Heart left ventricle (tissue), 16 donors: ENCODE measurements around the gene ATXN7L1. TPM values are rescaled to one million over a fixed set of nuclear protein-coding genes. Genes with fewer than 3 reads are reported as not detected.

ENCODE experiments used
- ATAC-seq, 4 donors: fragments of 200-7000 bp; cut with Tn5 transposase; one replicate each; pipeline ENCODE4 v1.9.1; 2020 to 2022; ENCODE audit warnings: moderate library complexity in 4 of 4, mild to moderate bottlenecking in 3 of 4, moderate number of reproducible peaks in 1 of 4
- DNase-seq, 5 donors: peaks; one replicate each; pipeline ENCODE4 v3.0.0-alpha.2; 2020
- H3K27ac ChIP-seq, 12 donors: fragments of 200-600 bp; sonication (generic) in 4 of 12; one replicate each; pipeline versions ENCODE4 v1.5.0 to v1.8.0; 2016 to 2022; ENCODE audit warnings: mild to moderate bottlenecking in 2 of 12
- H3K27me3 ChIP-seq, 9 donors: fragments of 200-600 bp; sonication (generic) in 2 of 9; one replicate each; pipeline versions ENCODE4 v1.5.1 to v1.8.0; 2016 to 2022; ENCODE audit warnings: mild to moderate bottlenecking in 3 of 9
- H3K36me3 ChIP-seq, 9 donors: fragments of 200-600 bp; sonication (generic) in 2 of 9; one replicate each; pipeline versions ENCODE4 v1.5.0 to v1.8.0; 2018 to 2022; ENCODE audit warnings: mild to moderate bottlenecking in 2 of 9
- H3K4me1 ChIP-seq, 12 donors: fragments of 200-600 bp; sonication (generic) in 4 of 12; one replicate each; pipeline versions ENCODE4 v1.5.0 to v1.8.0; 2016 to 2022; ENCODE audit warnings: mild to moderate bottlenecking in 3 of 12
- H3K4me3 ChIP-seq, 12 donors: fragments of 200-600 bp; sonication (generic) in 4 of 12; one replicate each; pipeline versions ENCODE4 v1.5.0 to v1.8.0; 2017 to 2022; ENCODE audit warnings: mild to moderate bottlenecking in 9 of 12, moderate library complexity in 4 of 12
- H3K9me3 ChIP-seq, 12 donors: fragments of 200-600 bp; sonication (generic) in 4 of 12; one replicate each; pipeline versions ENCODE4 v1.5.0 to v1.8.0; 2016 to 2022; ENCODE audit warnings: mild to moderate bottlenecking in 1 of 12
- POLR2A ChIP-seq, 2 donors: fragments of 450-650 bp; IDR thresholded peaks; one replicate each; pipeline ENCODE4 v1.6.1; 2017; ENCODE audit warnings: antibody characterized with exemption in 2 of 2, mild to moderate bottlenecking in 2 of 2, moderate library complexity in 2 of 2
- WGBS, 4 donors: extraction: QIAGEN DNeasy Blood & Tissue Kit in 2 of 4; methylation state at CpG; one replicate each; pipeline versions ENCODE4 v1.1.5 to v1.1.7; 2013 to 2018; 5-methylcytosine and 5-hydroxymethylcytosine counted together
- intact Hi-C, 10 donors: fragments of 100-400 bp; cut with DNase I; formaldehyde crosslinking; loops; one replicate each; pipeline versions ENCODE4 v1.11.1 to v1.14.2; 2022
- polyA plus RNA-seq, 2 donors: library from polyadenylated mRNA; stranded (reverse); fragments of 200-250 nt; gene quantifications; one replicate each; pipeline ENCODE4 v1.2.3, GENCODE V29; 2013
- total RNA-seq, 9 donors: library from RNA; depleted of rRNA in 2 of 9; stranded (reverse); fragments of >200 nt in 2 of 9; fragmentation: NEBNext Ultra II Directional in 3 of 9; extraction: Animal tissue kit (Norgen Biotek cat#: 25700) in 3 of 9; gene quantifications; one replicate each; pipeline versions ENCODE4 v1.1.0 to v1.2.4, GENCODE V29; 2016 to 2023
- TF ChIP-seq, protein P1 (sequence below), 12 donors: fragments of 200-600 bp; sonication (generic) in 4 of 12; IDR thresholded peaks; one replicate each; pipeline versions ENCODE4 v1.5.0 to v1.8.0; 2018 to 2022; ENCODE audit warnings: antibody characterized with exemption in 12 of 12, mild to moderate bottlenecking in 5 of 12
- donor health status: ischemic (EF 13 %, LVEDD 7.1; RV severe dilation, severe dysfunction).
- donor health status: healthy with polysubstance abuse.
- donor health status: DM: no; HTN: yes; CAD: no.
- donor health status: DM: no; HTN: no; CAD: no.
- donor health status: ischemic (EF 25% LVEDD 6.9; RV normal size, moderate dysfunction).
- donor health status: ischemic (EF 25% LVEDD 5.7; RV mildly dilated, moderate dysfunction).
- donor health status: healthy.
- donor health status: DM: yes; HTN: yes; CAD: no.
- donor health status: ischemic (EF 35%, LVEDD 5.7; RV mildly dilated, moderate dysfunction).
- donor health status: nonischemic (EF 11% LVEDD 7.7; RV severe dilation, severe dysfunction).
- donor health status: DM: yes; HTN: yes; CAD: no.
- donor health status: PGD.
- donor health status: ischemic (EF 29% LVEDD 5.4; RV normal size, mild dysfunction).
- donor health status: nonischemic (EF 23%, LVEDD 6.1; RV moderate dilation, normal function).

Gene ATXN7L1
- total and polyA plus RNA-seq, 11 donors: 2.0 to 10.6 (median 3.6) TPM

DNA sequence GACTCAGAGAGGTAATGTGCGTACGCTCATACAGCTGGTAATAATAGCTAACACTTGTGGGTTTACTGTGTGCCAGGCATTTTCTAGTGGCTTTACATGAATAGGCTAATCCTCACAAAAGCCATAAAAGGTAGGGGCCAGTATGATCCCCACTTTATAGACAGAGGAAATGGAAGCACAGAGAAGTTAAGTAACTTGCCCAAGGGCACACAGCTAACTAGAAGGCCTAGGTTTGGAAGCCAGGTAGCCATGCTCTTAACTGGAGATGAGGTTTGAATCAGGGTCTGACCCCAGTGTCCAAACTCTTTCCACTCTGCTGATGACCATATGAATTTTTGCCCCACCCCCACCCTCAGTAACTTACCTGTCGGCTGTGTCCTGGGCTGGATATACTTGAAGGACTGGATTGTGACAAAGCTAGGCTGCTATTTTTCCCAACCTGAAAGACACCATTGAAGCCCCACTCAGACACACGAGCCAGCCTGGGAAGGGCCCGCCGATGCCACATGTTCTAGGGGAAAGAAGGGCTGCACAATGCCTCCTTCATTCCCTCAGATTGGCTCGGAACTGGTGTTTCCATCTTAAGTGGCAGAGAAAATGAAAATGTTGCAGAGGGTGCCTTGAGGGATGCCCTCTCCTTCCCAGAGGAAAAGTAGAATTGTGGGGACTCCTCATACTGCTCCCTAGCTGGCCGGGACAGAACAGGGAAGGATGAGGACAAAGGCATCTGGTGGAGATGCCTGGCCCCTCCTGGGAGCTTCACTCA is 266.1 kb downstream of the ATXN7L1 start:
- no peak for ATAC-seq
- H3K27ac ChIP-seq: no peak overlapping the region
- H3K27me3 ChIP-seq: no peaks in the 10 kb centered on the region
- intact Hi-C loops: no loop called here
- 92 to 95% (median 94%) methylated on average over 8 of the region's 8 CpGs for WGBS, 4 donors
- no peaks in the 10 kb centered on the region for H3K4me1 ChIP-seq
- TF ChIP-seq, protein P1, sequence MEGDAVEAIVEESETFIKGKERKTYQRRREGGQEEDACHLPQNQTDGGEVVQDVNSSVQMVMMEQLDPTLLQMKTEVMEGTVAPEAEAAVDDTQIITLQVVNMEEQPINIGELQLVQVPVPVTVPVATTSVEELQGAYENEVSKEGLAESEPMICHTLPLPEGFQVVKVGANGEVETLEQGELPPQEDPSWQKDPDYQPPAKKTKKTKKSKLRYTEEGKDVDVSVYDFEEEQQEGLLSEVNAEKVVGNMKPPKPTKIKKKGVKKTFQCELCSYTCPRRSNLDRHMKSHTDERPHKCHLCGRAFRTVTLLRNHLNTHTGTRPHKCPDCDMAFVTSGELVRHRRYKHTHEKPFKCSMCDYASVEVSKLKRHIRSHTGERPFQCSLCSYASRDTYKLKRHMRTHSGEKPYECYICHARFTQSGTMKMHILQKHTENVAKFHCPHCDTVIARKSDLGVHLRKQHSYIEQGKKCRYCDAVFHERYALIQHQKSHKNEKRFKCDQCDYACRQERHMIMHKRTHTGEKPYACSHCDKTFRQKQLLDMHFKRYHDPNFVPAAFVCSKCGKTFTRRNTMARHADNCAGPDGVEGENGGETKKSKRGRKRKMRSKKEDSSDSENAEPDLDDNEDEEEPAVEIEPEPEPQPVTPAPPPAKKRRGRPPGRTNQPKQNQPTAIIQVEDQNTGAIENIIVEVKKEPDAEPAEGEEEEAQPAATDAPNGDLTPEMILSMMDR (IDR thresholded peaks at IDR 0.05): no peak
- TF ChIP-seq POLR2A (IDR thresholded peaks at IDR 0.05): no peak
- H3K9me3 ChIP-seq: no peaks in the 10 kb centered on the region
- no peak for DNase-seq
- H3K4me3 ChIP-seq: no peak overlapping the region
- H3K36me3 ChIP-seq: peaks cover 0 to 30% (median 16%) of the 10 kb centered on the region in 9 donors

DNA sequence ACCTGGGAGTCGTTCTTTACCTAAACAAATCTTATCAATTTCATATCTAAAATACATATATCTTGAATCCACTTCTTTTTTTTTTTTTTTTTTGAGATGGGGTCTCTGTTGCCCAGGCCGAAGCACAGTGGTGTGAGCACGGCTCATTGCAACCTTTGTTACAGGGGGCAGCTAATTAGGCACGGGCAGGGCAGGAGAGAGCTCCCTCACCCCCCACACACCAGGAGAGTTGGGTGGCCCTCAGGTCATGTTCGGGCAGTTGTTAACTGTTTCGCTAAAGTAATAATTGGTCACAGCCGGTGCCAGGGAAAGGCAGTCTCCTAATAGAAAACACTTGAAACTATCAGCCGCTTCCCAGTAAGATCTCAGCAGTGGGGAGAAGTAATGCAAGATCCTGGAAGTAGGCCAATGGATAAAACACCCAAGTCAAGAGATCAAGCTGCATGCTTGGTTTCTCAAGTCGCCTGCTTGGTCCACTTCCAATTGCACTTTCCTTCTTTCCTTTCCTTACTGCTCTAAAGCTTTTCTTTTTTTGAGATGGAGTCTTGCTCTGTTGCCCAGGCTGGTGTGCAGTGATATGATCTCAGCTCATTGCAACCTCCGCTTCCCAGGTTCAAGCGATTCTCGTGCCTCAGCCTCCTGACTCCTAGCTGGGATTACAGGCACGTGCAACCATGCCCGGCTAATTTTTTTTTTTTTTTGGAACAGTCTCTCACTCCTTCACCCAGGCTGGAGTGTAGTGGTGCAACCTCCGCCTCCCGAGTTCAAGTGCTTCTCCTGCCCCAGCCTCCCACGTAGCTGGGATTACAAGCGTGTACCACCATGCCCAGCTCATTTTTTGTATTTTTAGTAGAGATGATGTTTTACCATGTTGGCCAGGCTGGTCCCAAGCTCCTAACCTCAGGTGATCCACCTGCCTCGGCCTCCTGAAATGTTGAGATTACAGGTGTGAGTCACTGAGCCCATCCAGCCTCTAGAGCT is 273.8 kb downstream of the ATXN7L1 start:
- no peaks in the 10 kb centered on the region for H3K4me1 ChIP-seq
- ATAC-seq: no peak
- TF ChIP-seq, protein P1 (IDR thresholded peaks at IDR 0.05): no peak
- no peak for TF ChIP-seq POLR2A (IDR thresholded peaks at IDR 0.05)
- intact Hi-C loops: no loop called here
- H3K9me3 ChIP-seq: no peaks in the 10 kb centered on the region
- H3K27me3 ChIP-seq: no peaks in the 10 kb centered on the region
- no peak overlapping the region for H3K4me3 ChIP-seq
- DNase-seq: no peak
- peaks cover 0 to 5% (median 0%) of the 10 kb centered on the region in 9 donors for H3K36me3 ChIP-seq
- H3K27ac ChIP-seq: no peak overlapping the region
- WGBS, 4 donors: 77 to 81% (median 79%) methylated on average over 19 of the region's 19 CpGs

DNA sequence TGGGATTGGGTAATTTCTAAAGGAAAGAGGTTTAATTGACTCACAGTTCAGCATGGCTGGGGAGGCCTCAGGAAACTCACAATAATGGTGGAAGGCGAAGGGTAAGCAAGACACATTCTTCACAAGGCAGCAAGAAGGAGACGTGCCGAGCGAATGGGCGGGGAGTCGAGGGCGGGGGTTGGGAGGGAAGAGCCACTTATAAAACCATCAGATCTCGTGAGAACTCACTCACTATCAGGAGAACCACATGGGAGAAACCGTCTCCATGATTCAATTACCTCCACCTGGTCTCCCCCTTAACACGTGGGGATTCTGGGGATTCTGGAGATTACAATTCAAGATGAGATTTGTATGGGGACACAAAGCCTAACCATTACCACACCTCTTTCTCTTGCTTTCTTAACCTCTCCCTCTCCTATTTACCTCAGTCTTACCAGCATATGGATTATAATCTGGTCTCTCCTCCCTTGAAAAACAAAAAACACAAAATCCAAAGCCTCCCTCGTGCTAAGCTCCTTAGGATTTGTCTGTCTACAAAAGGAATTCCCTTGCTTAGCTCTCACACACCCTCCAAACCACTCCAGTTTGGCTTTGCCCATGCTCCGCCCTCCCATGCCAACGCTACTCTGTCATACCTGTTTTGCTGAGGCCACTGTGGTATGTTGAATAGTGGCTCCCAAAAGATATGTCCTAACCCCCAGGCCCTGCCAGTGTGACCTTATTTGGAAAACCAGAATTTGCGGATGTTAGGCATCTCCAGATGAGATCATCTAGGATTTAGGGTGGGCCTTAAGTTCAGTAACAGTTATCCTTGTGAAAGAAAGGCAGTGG is 275.5 kb downstream of the ATXN7L1 start:
- Histone ChIP-seq H3K4me1 (no peaks in the 10 kb centered on the region), H3K9me3 (no peaks in the 10 kb centered on the region), H3K36me3 (no peaks in the 10 kb centered on the region), H3K4me3 (no peak overlapping the region), H3K27ac (no peak overlapping the region), H3K27me3 (no peaks in the 10 kb centered on the region)
- no peak for DNase-seq
- 80 to 82% (median 81%) methylated on average over 14 of the region's 14 CpGs for WGBS, 4 donors
- intact Hi-C loops: no loop called here
- TF ChIP-seq, protein P1 (IDR thresholded peaks at IDR 0.05): no peak
- TF ChIP-seq POLR2A (IDR thresholded peaks at IDR 0.05): no peak
- no peak for ATAC-seq
